Left hindlimb (tissue), 1 donor: ENCODE results near the gene HBD.

Source experiments
- DNase-seq: peaks from one replicate; pipeline ENCODE4 v3.0.0-alpha.2; 2018

Gene HBD

GRCh38 chr11:5232176-5232575, 2.1 kb downstream of the HBD start:
- no peak for DNase-seq

GRCh38 chr11:5231111-5231510, 3.2 kb downstream of the HBD start:
- DNase-seq: no peak

GRCh38 chr11:5230266-5230665, 4.0 kb downstream of the HBD start:
- DNase-seq: no peak

GRCh38 chr11:5229796-5230195, 4.5 kb downstream of the HBD start:
- DNase-seq: no peak

GRCh38 chr11:5229356-5229755, 4.9 kb downstream of the HBD start:
- DNase-seq: no peak

DNA sequence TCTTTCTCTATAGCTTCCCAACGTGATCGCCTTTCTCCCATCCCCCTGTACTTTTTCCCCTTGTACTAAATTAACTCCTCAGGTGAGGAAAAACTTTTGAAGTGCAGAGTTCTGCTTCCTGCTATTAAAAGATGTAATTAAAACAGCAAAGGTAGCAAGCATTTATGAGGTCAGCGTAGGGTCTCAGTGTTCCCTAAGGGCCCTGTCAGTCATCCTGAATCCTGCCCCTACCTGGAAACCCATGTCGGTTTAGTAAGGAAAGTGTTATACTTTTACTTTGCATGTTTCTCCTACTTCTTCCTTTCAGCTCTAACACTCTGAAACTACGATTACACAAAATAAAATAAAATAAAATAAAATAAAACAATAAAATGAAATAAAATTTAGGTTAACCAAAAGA, 6.2 kb downstream of the HBD start:
- no peak for DNase-seq

GRCh38 chr11:5227681-5228080, 6.6 kb downstream of the HBD start:
- no peak for DNase-seq

DNA sequence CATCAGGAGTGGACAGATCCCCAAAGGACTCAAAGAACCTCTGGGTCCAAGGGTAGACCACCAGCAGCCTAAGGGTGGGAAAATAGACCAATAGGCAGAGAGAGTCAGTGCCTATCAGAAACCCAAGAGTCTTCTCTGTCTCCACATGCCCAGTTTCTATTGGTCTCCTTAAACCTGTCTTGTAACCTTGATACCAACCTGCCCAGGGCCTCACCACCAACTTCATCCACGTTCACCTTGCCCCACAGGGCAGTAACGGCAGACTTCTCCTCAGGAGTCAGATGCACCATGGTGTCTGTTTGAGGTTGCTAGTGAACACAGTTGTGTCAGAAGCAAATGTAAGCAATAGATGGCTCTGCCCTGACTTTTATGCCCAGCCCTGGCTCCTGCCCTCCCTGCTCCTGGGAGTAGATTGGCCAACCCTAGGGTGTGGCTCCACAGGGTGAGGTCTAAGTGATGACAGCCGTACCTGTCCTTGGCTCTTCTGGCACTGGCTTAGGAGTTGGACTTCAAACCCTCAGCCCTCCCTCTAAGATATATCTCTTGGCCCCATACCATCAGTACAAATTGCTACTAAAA, 7.5 kb downstream of the HBD start, which contains the start of gene HBB:
Gene HBB, minus strand, starts transcription at position 340 of the 579 bp plus-strand sequence. Its CDS starts 50 bp downstream, at position 290.
- DNase-seq: no peak

DNA sequence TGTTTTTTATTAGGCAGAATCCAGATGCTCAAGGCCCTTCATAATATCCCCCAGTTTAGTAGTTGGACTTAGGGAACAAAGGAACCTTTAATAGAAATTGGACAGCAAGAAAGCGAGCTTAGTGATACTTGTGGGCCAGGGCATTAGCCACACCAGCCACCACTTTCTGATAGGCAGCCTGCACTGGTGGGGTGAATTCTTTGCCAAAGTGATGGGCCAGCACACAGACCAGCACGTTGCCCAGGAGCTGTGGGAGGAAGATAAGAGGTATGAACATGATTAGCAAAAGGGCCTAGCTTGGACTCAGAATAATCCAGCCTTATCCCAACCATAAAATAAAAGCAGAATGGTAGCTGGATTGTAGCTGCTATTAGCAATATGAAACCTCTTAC, 8.8 kb downstream of the HBD start:
- no peak for DNase-seq

GRCh38 chr11:5224538-5225479, 9.5 kb downstream of the HBD start:
- DNase-seq: no peak

GRCh38 chr11:5223686-5224085, 10.6 kb downstream of the HBD start:
- DNase-seq: no peak

DNA sequence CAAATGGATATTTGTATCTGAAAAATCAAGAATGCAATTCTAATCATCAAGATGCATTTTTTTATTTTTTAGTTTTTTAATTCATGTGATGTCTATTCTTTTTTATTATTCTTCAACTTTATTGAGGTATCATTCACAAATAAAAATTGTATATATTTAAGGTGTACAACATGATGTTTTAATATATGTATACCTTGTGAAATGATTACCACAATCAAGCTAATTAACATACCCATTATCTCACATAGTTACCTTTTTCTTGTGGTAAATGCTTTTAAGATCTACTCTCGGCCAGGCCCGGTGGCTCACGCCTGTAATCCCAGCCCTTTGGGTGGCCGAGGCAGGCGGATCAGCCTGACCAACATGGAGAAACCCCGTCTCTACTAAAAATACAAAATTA, 11.1 kb downstream of the HBD start:
- DNase-seq: no peak

GRCh38 chr11:5210376-5210885, 23.9 kb downstream of the HBD start:
- DNase-seq: no peak

DNA sequence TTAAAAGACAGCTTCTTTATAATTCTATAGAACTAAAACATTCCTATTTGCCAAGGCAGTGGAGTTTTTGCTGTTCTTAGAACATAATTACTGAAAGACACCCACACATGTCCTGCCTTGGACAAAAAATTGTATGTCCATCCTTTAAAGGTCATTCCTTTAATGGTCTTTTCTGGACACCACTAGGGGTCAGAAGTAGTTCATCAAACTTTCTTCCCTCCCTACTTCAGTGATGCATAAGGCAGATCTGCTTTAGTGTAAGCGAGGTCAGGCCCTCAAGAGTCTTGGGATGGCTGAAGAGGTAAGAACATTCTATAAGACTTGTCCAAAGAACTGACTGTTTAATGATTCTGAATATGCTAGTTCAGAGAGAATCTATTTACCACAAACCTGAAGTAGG, 29.5 kb downstream of the HBD start:
- DNase-seq: no peak

DNA sequence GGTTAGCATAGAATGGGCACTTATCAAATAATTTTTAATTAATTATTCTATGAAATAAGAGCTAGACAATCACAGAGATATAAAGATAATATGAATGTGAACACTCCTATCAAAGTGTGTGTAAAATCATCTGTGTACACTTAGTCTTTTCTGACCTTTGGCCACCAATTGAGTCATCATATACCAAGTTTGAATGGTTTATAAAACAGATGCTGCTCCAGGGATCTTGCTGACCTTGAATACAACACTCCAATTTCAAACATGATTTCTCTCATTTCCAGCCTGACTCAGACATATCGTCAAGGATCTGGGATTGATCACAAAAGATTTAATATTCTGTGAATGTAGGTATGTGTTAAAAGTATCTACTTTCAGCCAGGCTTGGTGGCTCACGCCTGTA, 30.9 kb downstream of the HBD start:
- DNase-seq: no peak

GRCh38 chr11:5200582-5200981, 33.7 kb downstream of the HBD start, which contains the start of gene OR51V1:
OR51V1 (minus strand) TSS chr11:5200682; CDS start chr11:5200682, 0 bp downstream.
- DNase-seq: no peak

DNA sequence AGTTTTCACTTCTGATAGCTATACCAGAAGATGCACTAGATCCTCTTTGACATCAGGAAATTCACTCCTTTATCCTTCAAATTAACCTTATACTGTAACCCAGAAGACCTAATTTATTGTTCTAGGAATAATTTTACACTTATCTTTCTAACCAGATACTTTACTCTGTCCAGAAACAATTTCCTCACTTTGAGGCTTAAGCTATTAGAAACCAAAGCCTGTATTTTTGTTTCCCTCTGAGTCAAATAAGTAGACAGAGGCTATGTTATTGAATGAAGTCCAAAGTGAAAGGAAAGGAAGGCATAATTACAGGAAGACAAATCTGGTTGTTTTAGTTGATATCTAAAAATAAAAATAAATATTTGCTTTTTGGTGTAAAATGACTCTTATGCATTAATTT, 36.0 kb downstream of the HBD start:
- no peak for DNase-seq

DNA sequence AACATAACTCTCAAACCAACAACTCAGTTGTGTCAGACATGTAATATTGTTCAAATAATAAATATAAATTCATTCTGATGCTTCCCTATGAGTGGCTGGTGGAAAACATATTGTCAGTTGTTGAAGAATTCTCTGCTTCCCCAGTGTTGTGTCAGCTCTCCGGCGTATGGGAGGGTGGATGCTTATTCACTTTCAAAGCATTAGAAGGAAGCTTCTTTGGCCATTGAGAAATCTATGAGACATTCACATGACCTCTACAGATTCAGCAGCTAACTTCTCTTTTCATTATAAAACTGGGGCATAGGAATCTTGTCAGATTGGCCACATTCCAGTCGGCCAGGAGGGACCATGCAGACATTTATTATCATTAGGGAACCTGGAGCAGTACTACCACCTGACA, 36.7 kb downstream of the HBD start:
- DNase-seq: no peak

- DNase-seq: no peak
Measured at GRCh38 chr11:5196731-5197130, 37.6 kb downstream of the HBD start.

DNA sequence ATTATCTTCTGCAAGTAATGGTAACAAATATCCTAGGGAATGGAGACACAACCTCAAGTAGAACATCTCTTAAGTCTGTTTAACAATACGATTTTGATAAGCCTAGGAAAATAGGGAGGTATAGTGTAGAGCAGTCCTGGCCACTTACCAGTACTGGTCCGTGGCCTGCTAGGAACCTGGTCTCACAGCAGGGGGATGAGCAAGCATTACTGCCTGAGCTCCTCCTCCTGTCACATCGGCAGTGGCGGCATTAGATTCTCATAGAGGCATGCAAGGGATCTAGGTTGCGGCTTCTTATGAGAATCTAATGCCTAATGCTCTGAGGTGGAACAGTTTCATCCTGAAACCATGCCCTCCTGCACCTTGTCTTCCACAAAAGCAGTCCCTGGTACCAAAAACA, 38.2 kb downstream of the HBD start:
- no peak for DNase-seq

DNA sequence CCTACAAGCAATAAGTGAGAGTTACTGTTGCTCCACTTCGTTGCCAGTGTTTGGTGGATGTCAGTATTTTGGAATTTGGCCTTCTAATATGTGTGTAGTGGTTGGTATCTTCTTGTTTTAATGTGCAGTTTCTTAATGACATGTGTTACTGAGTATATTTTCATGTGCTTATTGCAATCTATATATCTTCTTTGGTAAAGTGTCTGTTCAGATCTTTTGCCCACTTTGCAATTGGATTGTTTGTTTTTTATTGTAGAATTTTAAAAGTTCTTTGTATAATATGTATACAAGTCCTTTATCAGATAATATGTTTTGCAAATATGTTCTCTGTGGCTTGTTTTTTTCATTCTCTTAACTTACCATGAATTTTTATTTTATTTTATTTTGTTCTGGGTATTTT, 41.5 kb downstream of the HBD start:
- DNase-seq: no peak

GRCh38 chr11:5188201-5188600, 46.1 kb downstream of the HBD start:
- no peak for DNase-seq
